BE2C (cell line): ENCODE measurements around the gene SHOX.

Experiments
- DNase-seq: peaks from one replicate; pipeline ENCODE4 v3.0.0-alpha.2; 2020
- H3K27me3 ChIP-seq: fragments of 250-450 bp; sonication (Bioruptor Pico); 2 replicates; pipeline ENCODE4 v1.5.1; 2020; ENCODE audit warnings: mild to moderate bottlenecking
- H3K36me3 ChIP-seq: fragments of 250-450 bp; sonication (Bioruptor Pico); 2 replicates; pipeline ENCODE4 v1.5.1; 2020; ENCODE audit warnings: mild to moderate bottlenecking
- H3K4me1 ChIP-seq: fragments of 250-450 bp; sonication (Bioruptor Pico); 2 replicates; pipeline ENCODE4 v1.5.1; 2020
- H3K4me3 ChIP-seq: 2 replicates; pipeline ENCODE4 v1.5.1; 2011; ENCODE audit warnings: low read depth, low read length
- H3K9me3 ChIP-seq: fragments of 250-450 bp; sonication (Bioruptor Pico); 2 replicates; pipeline ENCODE4 v1.5.1; 2020
- TF ChIP-seq, protein P1 (sequence below): IDR thresholded peaks from 2 replicates; pipeline ENCODE4 v1.5.1; 2012; ENCODE audit warnings: mild to moderate bottlenecking, low read depth, low read length

SHOX gene

DNA sequence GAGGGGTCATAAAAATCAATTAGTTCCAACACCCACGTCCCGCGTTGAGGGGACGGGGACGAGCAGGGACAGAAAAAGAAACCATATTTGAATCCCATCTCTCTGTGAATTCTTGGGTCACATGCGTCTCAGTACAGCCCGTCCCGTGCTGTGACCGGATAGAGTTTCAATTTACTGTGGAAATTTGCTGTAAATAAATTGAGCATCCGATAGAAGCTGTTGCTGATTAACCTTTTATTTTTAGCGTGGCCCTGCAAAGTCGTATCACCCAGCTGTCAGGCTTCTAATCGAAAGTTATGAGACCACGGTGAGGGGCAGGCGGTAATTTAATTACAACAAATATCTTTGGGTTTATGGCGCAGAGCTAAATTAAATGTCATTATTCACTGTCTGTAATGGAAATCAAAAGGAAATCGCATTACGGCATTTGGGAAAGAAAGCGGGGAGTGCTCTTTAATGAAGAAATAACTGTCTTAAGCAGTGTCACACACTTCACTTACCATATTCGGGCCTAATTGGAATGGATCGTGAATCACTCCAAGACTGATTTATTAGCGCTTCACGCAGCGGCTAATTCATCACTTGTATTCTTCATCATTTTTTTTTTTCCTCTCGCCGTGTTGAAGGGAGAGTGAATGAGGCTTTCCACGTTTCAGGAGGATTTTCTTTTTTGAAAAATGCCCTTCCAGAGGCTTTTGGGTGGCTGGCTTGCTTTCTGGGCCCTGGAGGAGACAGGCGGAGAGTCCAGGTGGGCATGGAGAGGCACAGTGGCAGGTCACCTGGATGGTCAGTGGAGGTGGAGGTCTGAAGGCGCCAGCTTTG, 7.3 kb downstream of the SHOX start:
- Histone ChIP-seq H3K4me3 (no peak overlapping the region), H3K36me3 (no peaks in the 10 kb centered on the region), H3K9me3 (no peaks in the 10 kb centered on the region), H3K4me1 (no peaks in the 10 kb centered on the region), H3K27me3 (no peaks in the 10 kb centered on the region)
- TF ChIP-seq, protein P1, sequence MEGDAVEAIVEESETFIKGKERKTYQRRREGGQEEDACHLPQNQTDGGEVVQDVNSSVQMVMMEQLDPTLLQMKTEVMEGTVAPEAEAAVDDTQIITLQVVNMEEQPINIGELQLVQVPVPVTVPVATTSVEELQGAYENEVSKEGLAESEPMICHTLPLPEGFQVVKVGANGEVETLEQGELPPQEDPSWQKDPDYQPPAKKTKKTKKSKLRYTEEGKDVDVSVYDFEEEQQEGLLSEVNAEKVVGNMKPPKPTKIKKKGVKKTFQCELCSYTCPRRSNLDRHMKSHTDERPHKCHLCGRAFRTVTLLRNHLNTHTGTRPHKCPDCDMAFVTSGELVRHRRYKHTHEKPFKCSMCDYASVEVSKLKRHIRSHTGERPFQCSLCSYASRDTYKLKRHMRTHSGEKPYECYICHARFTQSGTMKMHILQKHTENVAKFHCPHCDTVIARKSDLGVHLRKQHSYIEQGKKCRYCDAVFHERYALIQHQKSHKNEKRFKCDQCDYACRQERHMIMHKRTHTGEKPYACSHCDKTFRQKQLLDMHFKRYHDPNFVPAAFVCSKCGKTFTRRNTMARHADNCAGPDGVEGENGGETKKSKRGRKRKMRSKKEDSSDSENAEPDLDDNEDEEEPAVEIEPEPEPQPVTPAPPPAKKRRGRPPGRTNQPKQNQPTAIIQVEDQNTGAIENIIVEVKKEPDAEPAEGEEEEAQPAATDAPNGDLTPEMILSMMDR, result no peak
- no peak for DNase-seq

- Histone ChIP-seq H3K4me1 (no peaks in the 10 kb centered on the region), H3K27me3 (no peaks in the 10 kb centered on the region), H3K9me3 (no peaks in the 10 kb centered on the region), H3K4me3 (no peak overlapping the region), H3K36me3 (no peaks in the 10 kb centered on the region)
- DNase-seq, result no peak
- TF ChIP-seq, protein P1, result no peak
Observed at GRCh38 chrX:638482-639131, 8.0 kb downstream of the SHOX start.

- Histone ChIP-seq H3K27me3 (no peaks in the 10 kb centered on the region), H3K4me1 (no peaks in the 10 kb centered on the region), H3K4me3 (no peak overlapping the region), H3K9me3 (no peaks in the 10 kb centered on the region), H3K36me3 (no peaks in the 10 kb centered on the region)
- TF ChIP-seq, protein P1, result no peak
- no peak for DNase-seq
Observed at GRCh38 chrX:639151-639550, 8.6 kb downstream of the SHOX start.

DNA sequence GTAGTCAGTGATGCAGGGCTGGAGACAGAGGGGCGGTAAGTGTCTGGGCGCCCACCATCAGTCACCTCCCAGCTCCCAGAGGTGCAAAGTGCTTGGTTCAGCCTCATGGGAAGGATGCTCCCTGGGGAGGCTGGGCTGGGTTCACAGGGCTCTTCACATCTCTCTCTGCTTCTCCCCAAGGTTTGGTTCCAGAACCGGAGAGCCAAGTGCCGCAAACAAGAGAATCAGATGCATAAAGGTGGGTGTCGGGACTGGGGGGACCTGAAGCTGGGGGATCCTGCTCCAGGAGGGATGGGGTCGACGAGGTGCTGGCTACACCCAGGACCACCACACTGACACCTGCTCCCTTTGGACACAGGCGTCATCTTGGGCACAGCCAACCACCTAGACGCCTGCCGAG, 10.1 kb downstream of the SHOX start:
- TF ChIP-seq, protein P1, result no peak
- no peaks in the 10 kb centered on the region for H3K36me3 ChIP-seq
- H3K4me3 ChIP-seq, result no peak overlapping the region
- H3K4me1 ChIP-seq, result no peaks in the 10 kb centered on the region
- DNase-seq, result no peak
- H3K9me3 ChIP-seq, result no peaks in the 10 kb centered on the region
- H3K27me3 ChIP-seq, result no peaks in the 10 kb centered on the region

GRCh38 chrX:641671-642435, 11.3 kb downstream of the SHOX start:
- no peaks in the 10 kb centered on the region for H3K36me3 ChIP-seq
- TF ChIP-seq, protein P1, result no peak
- no peaks in the 10 kb centered on the region for H3K9me3 ChIP-seq
- no peak for DNase-seq
- H3K4me3 ChIP-seq, result no peak overlapping the region
- no peaks in the 10 kb centered on the region for H3K4me1 ChIP-seq
- no peaks in the 10 kb centered on the region for H3K27me3 ChIP-seq
